GM10266 (cell line): ENCODE results near the gene BRPF1.

ENCODE experiments used
- DNase-seq: peaks from one replicate; pipeline ENCODE4 v3.0.0; 2012; ENCODE audit errors: extremely low spot score
- TF ChIP-seq, protein P1 (sequence below): IDR thresholded peaks from 2 replicates; pipeline ENCODE4 v1.5.1; 2012; ENCODE audit warnings: mild to moderate bottlenecking, low read depth; ENCODE audit not compliant: control insufficient read depth, insufficient read depth; ENCODE audit errors: missing control alignments

The BRPF1 gene

DNA sequence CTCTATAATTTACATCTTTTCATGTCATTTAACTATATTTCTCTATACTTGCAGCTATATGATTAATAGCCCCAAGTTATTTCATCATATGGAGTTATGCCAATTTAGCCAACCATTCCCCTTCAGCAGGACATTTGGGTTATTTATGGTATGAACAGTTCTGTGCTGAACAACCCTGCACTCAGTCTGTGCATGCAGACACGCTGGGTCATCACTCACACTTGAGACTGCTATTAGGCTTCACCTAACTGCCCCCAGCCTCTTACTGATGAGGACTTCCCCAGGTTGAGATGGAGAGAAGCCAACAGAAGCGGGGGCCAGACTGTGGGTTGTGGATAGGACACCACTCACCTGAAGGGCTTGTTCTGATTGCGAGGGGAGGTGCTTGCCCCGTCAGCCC lies 53.4 kb downstream of the BRPF1 start:
- TF ChIP-seq, protein P1, sequence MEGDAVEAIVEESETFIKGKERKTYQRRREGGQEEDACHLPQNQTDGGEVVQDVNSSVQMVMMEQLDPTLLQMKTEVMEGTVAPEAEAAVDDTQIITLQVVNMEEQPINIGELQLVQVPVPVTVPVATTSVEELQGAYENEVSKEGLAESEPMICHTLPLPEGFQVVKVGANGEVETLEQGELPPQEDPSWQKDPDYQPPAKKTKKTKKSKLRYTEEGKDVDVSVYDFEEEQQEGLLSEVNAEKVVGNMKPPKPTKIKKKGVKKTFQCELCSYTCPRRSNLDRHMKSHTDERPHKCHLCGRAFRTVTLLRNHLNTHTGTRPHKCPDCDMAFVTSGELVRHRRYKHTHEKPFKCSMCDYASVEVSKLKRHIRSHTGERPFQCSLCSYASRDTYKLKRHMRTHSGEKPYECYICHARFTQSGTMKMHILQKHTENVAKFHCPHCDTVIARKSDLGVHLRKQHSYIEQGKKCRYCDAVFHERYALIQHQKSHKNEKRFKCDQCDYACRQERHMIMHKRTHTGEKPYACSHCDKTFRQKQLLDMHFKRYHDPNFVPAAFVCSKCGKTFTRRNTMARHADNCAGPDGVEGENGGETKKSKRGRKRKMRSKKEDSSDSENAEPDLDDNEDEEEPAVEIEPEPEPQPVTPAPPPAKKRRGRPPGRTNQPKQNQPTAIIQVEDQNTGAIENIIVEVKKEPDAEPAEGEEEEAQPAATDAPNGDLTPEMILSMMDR, result no peak
- no peak for DNase-seq

- TF ChIP-seq, protein P1, result no peak
- DNase-seq, result no peak
Observed at GRCh38 chr3:9785602-9786001, 54.1 kb downstream of the BRPF1 start.

- TF ChIP-seq, protein P1, result no peak
- DNase-seq, result no peak
Observed at GRCh38 chr3:9786209-9786739, 54.7 kb downstream of the BRPF1 start.

DNA sequence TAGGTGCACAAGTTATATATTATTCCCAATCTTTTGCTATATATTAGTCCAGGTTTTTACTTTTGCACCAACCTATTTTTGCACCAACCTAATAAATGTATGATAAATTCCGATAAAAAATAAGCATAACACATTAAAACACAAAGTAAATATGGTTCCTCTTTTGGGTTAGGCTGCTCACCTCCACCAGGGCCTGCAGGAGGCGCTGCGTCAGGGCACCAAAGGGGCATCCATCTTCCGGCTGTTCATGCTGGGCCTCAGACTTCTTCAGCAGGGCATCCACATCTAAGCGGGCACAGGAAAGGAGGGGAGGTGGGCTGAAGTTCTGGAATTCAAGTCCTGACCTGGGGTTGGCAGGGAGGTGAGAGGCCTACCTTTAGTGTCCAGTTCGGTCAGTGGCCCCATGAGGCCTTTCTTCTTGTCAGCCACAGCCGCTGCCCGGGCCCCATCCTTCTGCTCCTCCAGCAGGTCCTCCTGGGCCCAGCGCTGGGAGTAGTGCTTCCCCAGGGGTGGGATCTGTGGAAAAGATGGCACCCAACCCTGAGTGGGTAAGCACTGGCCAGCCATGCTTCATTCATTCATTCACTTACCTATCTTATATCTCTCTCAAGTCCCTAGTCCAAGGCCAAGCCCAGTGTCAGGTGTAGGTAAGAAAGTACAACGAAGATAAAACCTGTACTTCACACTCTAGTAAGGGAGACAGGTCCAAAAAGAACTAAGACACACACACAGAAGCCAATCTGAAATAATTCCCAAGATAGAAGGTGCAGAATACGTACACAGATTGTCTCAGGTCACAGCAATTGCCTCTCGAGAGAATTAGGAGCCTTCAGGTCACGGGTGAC lies 55.5 kb downstream of the BRPF1 start:
- TF ChIP-seq, protein P1, result peak; percentile 36

GRCh38 chr3:9787714-9788113 lies 56.2 kb downstream of the BRPF1 start:
- TF ChIP-seq, protein P1, result no peak
- DNase-seq, result no peak

More for the DNA sequence above, 55.5 kb downstream of the BRPF1 start:
- no peak for DNase-seq

- DNase-seq, result no peak
- TF ChIP-seq, protein P1, result no peak
Observed at GRCh38 chr3:9791127-9791526, 59.6 kb downstream of the BRPF1 start.

GRCh38 chr3:9791790-9792404 lies 60.4 kb downstream of the BRPF1 start:
- TF ChIP-seq, protein P1, result no peak
- DNase-seq, result no peak
